ENCODE results near the gene TMEM121B.

- TF ChIP-seq, protein P1, sequence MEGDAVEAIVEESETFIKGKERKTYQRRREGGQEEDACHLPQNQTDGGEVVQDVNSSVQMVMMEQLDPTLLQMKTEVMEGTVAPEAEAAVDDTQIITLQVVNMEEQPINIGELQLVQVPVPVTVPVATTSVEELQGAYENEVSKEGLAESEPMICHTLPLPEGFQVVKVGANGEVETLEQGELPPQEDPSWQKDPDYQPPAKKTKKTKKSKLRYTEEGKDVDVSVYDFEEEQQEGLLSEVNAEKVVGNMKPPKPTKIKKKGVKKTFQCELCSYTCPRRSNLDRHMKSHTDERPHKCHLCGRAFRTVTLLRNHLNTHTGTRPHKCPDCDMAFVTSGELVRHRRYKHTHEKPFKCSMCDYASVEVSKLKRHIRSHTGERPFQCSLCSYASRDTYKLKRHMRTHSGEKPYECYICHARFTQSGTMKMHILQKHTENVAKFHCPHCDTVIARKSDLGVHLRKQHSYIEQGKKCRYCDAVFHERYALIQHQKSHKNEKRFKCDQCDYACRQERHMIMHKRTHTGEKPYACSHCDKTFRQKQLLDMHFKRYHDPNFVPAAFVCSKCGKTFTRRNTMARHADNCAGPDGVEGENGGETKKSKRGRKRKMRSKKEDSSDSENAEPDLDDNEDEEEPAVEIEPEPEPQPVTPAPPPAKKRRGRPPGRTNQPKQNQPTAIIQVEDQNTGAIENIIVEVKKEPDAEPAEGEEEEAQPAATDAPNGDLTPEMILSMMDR (conservative IDR thresholded peaks at IDR 0.05; ENCODE audit: low read length): no peak
- no peak for TF ChIP-seq EZH2phosphoT487 (IDR thresholded peaks at IDR 0.05; ENCODE audit: borderline replicate concordance)
Observed at GRCh38 chr22:17086788-17087497, 34.2 kb downstream of the TMEM121B start.
